Stimulated activated CD4-positive, alpha-beta T cell treated with anti-CD3 and anti-CD28 coated beads, Interleukin-1b, Interleukin-23, amount 100 ng/mL, for 1 hour (primary cell): ENCODE measurements around the gene ZSWIM6.

Experiments used
- DNase-seq, 2 donors: peaks; one replicate each; pipeline ENCODE4 v3.0.0-alpha.2; 2020; ENCODE audit warnings: low read depth in 2 of 2

The ZSWIM6 gene

DNA sequence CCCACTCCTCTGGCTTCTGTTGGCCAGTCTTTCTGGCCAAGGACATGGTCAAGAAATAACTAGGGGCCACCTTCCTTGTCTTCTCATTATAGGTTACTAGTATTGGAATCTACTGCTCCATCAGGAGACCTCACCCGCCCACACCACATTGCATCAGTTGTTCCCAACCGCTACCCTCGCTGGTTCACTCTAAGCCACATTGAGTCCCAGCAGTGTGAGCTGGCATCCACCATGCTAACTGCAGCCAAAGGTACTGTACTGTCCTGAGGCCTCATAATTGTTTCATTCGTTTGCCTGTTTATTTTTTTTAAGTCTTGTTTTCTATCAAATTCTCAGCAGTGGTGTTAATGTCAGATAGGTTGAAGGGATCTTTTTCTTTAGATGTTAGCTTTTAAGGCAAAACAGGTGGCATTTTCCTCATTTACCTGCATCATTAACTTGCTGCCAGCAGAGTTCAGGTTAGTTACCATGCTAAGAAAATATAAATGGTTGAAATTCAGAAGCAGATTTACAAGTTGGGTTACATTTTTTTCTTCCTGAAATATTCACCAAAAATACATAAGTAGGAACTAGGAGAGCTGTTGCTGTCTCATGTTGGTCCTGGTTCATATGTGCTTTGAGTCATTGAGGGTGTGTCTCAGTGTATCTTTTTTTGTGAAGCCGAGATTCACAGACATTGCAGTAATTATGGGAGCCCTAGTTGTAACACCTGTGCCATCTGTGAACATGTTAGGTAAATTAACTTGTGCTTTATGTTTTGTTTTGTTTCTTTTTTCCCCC is 206.9 kb downstream of the ZSWIM6 start:
- no peak for DNase-seq

DNA sequence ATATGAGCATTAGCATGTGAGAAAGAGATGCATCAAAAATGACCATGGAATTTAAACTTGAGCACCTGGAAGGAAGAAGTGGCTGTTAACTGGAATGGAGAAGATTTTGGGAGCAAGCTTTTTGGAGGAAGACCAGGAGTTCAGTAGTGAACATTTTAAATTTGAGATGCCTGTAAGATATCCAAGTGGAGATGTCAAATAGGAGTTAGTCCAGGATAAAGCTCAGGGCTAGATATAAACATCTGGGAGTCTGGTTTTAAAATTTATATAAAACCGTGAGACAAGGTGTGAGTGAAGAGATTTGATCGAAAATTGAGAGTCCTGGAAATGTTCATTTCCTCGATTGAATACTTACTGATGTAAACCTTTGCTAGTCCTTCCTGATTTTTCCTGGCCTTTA is 217.5 kb downstream of the ZSWIM6 start:
- DNase-seq: no peak

- DNase-seq: no peak
These were observed 219.7 kb downstream of the ZSWIM6 start for GRCh38 chr5:61551637-61552313.

DNA sequence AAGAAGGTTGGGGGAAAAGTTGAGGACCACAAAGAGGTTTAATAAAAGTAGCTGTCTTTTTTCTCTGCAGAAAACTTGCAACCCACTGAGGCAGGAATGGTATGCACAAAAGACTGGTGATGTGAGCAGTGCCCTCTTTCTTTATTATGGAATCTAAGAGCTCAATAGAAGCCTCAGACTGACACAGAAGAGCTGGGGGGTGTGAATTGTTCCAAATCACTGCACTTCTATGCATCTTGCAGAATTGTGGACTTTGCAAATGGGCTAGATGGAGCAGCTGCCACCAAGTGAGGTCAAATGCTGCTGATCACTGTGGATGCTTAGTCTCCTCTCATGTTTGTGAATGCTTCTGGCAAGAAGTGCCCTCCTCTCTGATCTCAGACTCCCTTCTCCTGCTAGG is 227.1 kb downstream of the ZSWIM6 start:
- DNase-seq: no peak

DNA sequence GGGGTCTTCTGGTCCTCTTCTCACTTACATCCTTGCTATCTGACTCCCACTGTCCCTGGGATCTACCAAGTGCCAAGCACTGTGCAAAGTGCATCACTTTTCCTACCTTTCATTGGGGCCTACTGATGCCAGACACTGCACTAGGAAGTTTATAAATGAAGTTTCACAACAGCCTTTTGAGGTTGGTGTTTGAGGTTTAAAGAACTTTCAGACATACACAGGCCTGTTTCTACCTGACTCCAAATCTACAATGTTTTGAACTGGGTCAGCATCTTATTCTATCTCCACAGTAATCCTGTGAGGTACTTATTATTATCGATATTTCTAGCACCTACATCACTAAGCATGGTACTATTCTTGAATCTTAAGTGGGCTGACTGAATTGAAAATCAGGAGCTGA is 227.7 kb downstream of the ZSWIM6 start:
- no peak for DNase-seq

- DNase-seq: no peak
These were observed 231.3 kb downstream of the ZSWIM6 start for GRCh38 chr5:61563401-61563800.

DNA sequence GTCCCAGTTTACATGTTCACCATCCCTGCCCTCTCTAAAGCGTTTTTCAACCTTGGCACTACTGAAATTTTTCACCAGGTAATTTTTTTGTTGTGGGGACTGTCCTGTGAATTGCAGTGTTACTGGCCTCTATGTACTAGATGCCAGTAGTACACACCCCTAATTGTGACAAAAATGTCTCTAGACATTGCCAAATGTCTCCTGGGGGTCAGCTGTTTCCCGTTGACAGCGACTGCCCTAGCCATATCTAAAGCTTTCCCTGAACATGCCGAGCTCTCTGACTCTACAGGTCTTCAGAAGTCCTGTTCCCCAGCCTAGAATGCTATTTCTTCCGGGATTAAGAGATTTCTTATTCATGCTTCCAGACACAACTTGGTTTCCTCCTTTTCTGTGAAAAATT is 235.3 kb downstream of the ZSWIM6 start:
- no peak for DNase-seq

- no peak for DNase-seq
These were observed 237.3 kb downstream of the ZSWIM6 start for GRCh38 chr5:61569353-61569752.

- DNase-seq: no peak
These were observed 238.7 kb downstream of the ZSWIM6 start for GRCh38 chr5:61570767-61571166.

DNA sequence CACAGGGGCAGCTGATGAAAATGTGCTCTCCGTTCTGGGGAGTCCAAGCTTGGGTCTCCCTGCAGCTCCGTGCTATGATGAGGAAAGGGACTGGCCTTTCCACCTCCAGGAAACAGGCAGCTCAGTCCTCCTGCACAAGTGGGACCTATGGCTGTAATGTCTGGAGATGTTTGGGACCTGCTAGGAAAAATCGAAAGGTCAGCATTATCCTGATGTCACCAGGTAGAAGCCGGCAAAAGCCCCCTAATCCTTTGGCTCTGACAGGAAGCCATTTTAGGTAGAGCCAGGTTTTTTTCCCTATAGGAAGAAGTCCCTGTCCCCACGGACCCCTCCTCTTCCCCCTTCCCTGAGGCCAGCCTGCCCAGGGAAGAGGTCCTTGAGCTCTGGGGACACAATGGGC is 240.9 kb downstream of the ZSWIM6 start:
- DNase-seq: no peak

- DNase-seq: no peak
These were observed 243.0 kb downstream of the ZSWIM6 start for GRCh38 chr5:61575103-61575502.

GRCh38 chr5:61575581-61575980 is 243.5 kb downstream of the ZSWIM6 start:
- no peak for DNase-seq

DNA sequence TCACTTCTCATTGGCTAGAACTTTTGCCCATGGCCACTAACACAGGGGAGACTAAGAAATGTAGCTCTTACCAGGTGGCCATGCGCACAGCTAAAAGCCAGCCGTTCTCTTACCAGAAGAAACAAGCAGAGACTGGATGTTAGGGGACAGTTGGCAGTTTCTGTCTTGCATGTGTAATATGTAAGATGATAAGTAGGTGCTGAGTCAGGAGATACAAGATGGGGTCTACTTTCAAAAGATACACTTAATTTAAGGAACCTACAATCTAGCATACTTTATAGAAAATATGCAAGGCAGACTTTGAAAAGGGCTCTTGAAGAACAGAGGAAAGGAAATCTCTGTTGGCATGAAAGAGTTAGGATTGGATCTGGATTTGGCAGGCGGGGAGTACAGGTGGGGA is 244.5 kb downstream of the ZSWIM6 start:
- DNase-seq: no peak

GRCh38 chr5:61578858-61579503 is 246.9 kb downstream of the ZSWIM6 start:
- no peak for DNase-seq

DNA sequence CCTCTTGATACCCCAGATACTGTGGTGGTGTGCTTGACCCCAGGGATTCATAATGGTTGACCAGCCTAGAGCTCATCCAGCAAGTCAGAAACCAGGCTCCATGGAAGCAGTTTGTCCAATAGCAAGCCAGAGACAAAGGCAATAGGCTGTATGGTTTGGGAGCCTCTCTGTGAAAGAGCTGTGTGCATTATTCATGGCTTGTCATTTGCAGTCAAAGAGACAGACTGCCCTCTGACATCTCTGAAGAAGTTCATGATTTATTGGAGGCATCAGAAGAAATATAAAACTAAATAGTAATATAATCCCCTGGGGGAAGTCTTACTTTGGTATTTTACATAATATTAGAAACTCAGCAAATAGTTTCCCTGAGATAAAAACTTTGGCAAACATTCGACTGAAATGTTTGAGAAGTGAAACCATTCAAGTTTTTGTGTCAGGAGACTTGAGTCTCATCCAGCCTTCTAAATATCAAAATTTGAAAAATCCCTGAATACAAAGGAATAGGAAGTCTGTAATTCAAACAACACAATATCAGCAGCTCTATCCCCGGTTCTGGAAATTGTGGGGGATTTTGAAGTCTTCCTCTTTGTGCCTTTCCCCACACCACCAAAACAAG is 250.3 kb downstream of the ZSWIM6 start:
- no peak for DNase-seq

DNA sequence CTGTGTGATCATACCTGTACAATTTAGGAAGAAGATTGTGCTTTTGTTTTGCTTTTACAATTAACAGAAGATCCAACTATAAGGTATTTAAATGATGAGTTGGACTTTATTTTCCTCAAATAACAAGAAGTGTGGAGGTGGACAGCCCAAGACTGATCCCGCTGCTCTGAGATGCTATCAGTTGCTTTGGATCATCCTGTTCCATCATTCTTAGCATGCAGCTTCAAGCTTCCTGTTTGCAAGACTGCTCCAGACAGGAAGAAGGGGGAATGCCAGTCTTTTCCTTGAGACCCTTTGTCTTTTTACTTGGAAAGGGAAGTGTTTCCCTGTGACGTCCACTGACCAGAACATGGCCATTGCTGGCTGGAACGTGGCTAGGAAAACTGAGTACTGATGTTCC is 250.8 kb downstream of the ZSWIM6 start:
- no peak for DNase-seq

DNA sequence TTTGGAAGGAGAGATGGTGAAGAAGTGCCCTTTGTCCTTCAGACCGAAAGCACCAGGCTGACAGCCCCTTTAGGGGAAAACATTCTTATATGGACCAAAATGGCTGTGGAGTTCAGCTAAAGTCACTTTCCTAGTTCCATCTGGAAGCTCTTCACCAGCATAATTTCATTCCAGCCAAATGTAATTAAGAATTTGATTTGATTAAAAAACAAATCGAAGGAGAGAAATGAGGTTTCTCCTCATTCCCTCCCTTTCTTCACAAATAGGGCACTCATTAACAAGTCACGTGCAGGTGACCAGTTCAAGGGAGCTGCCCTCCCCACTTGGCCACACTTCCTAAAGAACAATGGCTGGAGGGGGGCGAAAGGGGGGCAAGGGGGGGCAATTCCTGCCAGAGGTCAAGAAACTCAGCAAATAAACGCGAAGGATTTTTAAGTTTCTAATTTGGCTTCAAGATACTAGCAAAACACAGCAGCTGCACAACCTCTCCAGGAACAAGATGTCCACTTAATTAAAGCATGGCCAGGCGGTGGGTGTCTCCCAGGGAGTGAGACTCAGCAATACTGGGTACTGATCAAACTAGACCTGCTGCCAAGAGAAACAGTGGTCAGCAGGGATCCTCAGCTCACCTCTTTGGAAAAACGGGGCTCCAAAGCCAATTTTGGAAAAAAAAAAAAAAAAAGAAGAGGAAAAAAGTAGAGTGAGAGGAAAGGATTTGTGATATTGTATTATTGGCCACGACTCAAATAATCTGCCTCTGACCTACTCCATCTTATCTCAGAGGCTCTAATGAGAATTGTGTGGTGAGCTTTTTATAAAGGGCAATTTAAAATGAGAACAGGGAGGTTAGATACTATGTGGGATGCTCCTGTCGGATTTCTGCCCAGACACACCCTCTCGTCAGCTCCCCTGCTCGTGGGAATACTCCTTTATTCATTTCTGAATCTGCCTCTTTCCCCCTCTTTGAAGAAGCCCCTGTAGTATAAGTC is 254.3 kb downstream of the ZSWIM6 start:
- DNase-seq: no peak

DNA sequence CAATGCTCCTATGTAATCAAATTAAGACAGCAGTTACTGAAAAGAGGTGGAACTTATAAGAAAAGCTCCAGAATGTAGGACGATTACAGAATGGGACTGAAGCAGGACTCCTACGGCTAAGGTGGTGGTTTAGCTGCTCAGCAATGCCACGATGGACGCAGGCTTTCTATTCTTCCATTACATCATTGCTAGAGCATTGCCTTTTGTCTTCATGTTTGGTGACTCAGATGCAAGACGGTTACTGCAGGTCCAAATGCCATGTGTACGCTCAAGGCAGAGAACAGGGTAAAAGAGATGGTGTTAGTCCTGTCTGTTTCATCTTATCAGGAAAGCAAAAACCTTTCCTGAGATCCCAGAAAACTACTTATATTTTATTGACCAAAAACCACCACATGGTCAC is 255.1 kb downstream of the ZSWIM6 start:
- no peak for DNase-seq

DNA sequence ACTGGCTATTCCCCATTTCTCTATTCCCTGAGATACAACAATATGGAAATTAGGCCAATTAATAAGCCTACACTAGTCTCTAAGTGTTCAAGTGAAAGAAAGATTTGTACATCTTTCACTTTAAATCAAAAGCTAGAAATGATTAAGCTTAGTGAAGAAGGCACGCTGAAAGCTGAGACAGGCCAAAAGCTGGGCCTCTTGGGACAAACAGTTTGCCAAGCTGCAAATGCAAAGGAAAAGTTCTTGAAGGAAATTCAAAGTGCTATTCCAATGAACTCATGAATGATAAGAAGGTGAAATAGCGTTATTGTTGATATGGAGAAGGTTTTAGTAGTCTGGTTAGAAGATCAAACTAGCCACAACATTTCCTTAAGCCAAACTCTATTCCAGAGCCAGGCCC is 256.2 kb downstream of the ZSWIM6 start:
- DNase-seq: no peak

DNA sequence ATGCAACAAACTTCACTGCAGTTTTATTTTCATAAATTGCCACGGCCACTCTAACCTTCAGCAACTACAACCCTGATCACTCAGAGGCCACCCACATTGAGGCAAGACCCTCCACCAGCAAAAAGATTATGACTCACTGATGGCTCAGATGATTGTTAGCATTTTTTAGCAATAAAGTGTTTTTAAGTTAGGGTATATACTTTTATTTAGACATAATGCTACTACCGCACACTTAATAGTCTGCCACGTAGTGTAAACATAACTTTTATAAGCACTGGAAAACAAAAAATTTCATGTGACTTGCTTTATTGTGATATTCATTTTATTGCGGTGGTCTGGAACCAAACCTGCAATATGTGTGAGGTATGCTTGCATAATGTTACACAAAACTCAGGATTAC is 257.9 kb downstream of the ZSWIM6 start:
- DNase-seq: no peak

DNA sequence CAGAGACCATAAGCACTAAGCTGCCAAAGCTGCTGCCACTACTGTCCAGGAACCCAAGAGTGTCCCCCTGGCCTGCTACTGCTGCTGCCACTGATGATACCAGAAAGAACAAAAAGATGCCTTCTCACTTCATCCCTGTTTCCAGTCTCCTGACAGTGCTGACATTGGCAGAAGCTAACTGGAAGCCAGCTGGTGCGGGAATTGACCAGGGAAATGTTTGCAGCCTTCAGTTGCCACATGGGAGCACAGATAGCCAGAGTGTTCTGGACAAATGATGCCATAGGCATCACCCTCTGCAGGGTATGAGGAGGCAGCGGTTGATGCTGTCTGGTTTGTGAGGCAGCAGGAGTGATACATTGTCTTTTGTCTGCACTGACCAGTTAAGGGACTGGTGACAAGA is 258.4 kb downstream of the ZSWIM6 start:
- no peak for DNase-seq
